Inflammatory macrophage treated with lipopolysaccharide for 1 hour (primary cell): ENCODE data around the gene PRTN3.
"Not testable (repeated sequence)": the region's sequence is repeated elsewhere in the genome, so short reads cannot be mapped to it uniquely, and the experiment has no call there.

Experiments
- DNase-seq, 2 donors: peaks; one replicate each; pipeline ENCODE4 v3.0.0-alpha.2; 2020 to 2022

PRTN3 gene

GRCh38 chr19:868458-869244 lies 27.9 kb downstream of the PRTN3 start:
- no peak for DNase-seq

GRCh38 chr19:869245-870177 lies 28.7 kb downstream of the PRTN3 start:
- DNase-seq = peak in 1 of 2 donors; percentile 28

- no peak for DNase-seq
These were observed 29.5 kb downstream of the PRTN3 start for GRCh38 chr19:870314-870713.

- no peak for DNase-seq
These were observed 30.2 kb downstream of the PRTN3 start for GRCh38 chr19:870963-871401.

- no peak for DNase-seq
These were observed 30.9 kb downstream of the PRTN3 start for GRCh38 chr19:871446-872265.

GRCh38 chr19:872266-872951 lies 31.6 kb downstream of the PRTN3 start:
- peak; percentile 61 to 72 for DNase-seq

- DNase-seq = peak; percentile 35 to 37
These were observed 32.3 kb downstream of the PRTN3 start for GRCh38 chr19:873084-873483.

GRCh38 chr19:873561-874041 lies 32.8 kb downstream of the PRTN3 start:
- no peak for DNase-seq

GRCh38 chr19:875265-875879 lies 34.6 kb downstream of the PRTN3 start:
- no peak for DNase-seq

- DNase-seq = no peak
These were observed 35.3 kb downstream of the PRTN3 start for GRCh38 chr19:876089-876488.

GRCh38 chr19:876780-877314 lies 36.0 kb downstream of the PRTN3 start:
- no peak for DNase-seq

- DNase-seq = not testable (repeated sequence)
These were observed 37.3 kb downstream of the PRTN3 start for GRCh38 chr19:877992-878660.

- DNase-seq = not testable (repeated sequence)
These were observed 38.2 kb downstream of the PRTN3 start for GRCh38 chr19:878751-879561.

- DNase-seq = no peak
These were observed 39.1 kb downstream of the PRTN3 start for GRCh38 chr19:879711-880438.

GRCh38 chr19:881385-882071 lies 40.7 kb downstream of the PRTN3 start:
- DNase-seq = no peak

- no peak for DNase-seq
These were observed 42.2 kb downstream of the PRTN3 start for GRCh38 chr19:882871-883497.

GRCh38 chr19:883661-884211 lies 42.9 kb downstream of the PRTN3 start:
- no peak for DNase-seq
